Measurements from ENCODE around the gene RWDD4. TPM values are rescaled to one million over a fixed set of nuclear protein-coding genes. Genes with fewer than 3 reads are reported as not detected.

Gene RWDD4
- total and polyA plus RNA-seq, 2 of the 4 experiments (the other 2 are of a cell fraction): 8.5 to 8.8 TPM

DNA sequence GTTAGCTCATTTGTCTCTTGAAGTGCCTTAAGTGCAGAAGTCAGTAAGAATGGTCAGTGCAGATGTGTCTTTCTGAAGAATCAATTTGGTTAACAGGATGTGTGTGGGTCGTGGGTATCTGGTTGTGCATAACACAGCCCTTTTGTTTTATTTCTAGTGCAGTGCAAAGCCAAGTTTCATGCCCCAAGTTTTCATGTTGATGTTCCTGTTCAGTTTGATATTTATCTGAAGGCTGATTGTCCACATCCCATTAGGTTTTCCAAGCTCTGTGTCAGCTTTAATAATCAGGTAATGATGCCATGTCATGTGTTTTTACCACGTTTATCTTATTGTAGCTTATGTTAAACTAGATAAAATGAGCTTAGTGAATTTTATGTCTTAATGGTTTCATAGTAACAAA lies 27.5 kb upstream of the RWDD4 start:
- no peaks in the 10 kb centered on the region; a peak in 1 of 4 replicates for H3K79me1 ChIP-seq (ENCODE audit: low read depth in 1 of 2, low read length in 2 of 2)
- CTCF ChIA-PET: interaction anchor here (0.6 kb wide), 1 partner anchor 232 kb away, joined by 4 read pairs; no protein-coding TSS in a partner anchor
- no peak overlapping the region for H2AK9ac ChIP-seq (replicated peaks; ENCODE audit: low read depth, low read length, poor library complexity)
- DNase-seq (no peak), ATAC-seq (ENCODE audit: low read depth) (no peak)
- H3K9me1 ChIP-seq (ENCODE audit: insufficient read depth, low read length): no peaks in the 10 kb centered on the region
- peaks cover 34% of the 10 kb centered on the region for H3K36me3 ChIP-seq (ENCODE audit: control insufficient read depth, insufficient read depth, low read length)
- no peaks in the 10 kb centered on the region for H4K20me1 ChIP-seq (ENCODE audit: insufficient read depth, low read length)
- H3K23ac ChIP-seq (ENCODE audit: low read depth, low read length): no peak overlapping the region
- no peak overlapping the region for H2BK120ac ChIP-seq (ENCODE audit: low read depth, low read length)
- no peaks in the 10 kb centered on the region for H3K4me1 ChIP-seq (ENCODE audit: control insufficient read depth, insufficient read depth, low read length)
- H2AK5ac ChIP-seq (ENCODE audit: low read depth, low read length): no peak overlapping the region
- no peak overlapping the region for H3K14ac ChIP-seq (replicated peaks; ENCODE audit: low read depth, low read length)
- intact Hi-C loops (cut with micrococcal nuclease): no loop called here
- H3K27me3 ChIP-seq (ENCODE audit: control insufficient read depth, insufficient read depth, low read length): no peaks in the 10 kb centered on the region
- H2BK20ac ChIP-seq (ENCODE audit: low read depth, low read length): no peak overlapping the region
- H3K9ac ChIP-seq (ENCODE audit: low read depth, low read length): no peak overlapping the region
- H3K27ac ChIP-seq (ENCODE audit: insufficient read depth, low read length): no peak overlapping the region
- POLR2A ChIA-PET (ENCODE audit: unreplicated experiment): no interaction called here
- dilution Hi-C loops (cut with HindIII; ENCODE audit: low sequenced_read_pairs, unreplicated experiment): no loop called here
- TF ChIP-seq RFX5 (IDR thresholded peaks at IDR 0.05; ENCODE audit: low read depth, low read length) (no peak), RCOR1 (IDR thresholded peaks at IDR 0.05; ENCODE audit: insufficient replicate concordance, low read length) (no peak)
- TF ChIP-seq, protein P1, sequence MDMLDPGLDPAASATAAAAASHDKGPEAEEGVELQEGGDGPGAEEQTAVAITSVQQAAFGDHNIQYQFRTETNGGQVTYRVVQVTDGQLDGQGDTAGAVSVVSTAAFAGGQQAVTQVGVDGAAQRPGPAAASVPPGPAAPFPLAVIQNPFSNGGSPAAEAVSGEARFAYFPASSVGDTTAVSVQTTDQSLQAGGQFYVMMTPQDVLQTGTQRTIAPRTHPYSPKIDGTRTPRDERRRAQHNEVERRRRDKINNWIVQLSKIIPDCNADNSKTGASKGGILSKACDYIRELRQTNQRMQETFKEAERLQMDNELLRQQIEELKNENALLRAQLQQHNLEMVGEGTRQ (IDR thresholded peaks at IDR 0.05; ENCODE audit: low read depth, low read length): no peak
- no peak overlapping the region for H3K4me3 ChIP-seq (ENCODE audit: insufficient read depth, low read depth, low read length)
- WGBS, 2 experiments (ENCODE audit: extremely low coverage in 2 of 2, insufficient read length in 1 of 2): 100% methylated on average over 1 of the region's 2 CpGs; no CpG with 5 or more reads in 1 of the 2 experiments
- H3K4ac ChIP-seq (ENCODE audit: low read depth, low read length): no peak overlapping the region
- H2AFZ ChIP-seq (replicated peaks; ENCODE audit: low read length, poor library complexity): no peak overlapping the region
- H4K5ac ChIP-seq (ENCODE audit: low read depth, low read length): no peak overlapping the region
- no peaks in the 10 kb centered on the region for H3K9me3 ChIP-seq (ENCODE audit: control insufficient read depth, insufficient read depth, low read length)
- H3K18ac ChIP-seq (ENCODE audit: low read depth, low read length): no peak overlapping the region
- in situ Hi-C loops (cut with MboI; ENCODE audit: low sequenced_read_pairs): no loop called here
- no peak overlapping the region for H3K56ac ChIP-seq (ENCODE audit: extremely low read depth, insufficient read depth, low read length)
- no peak overlapping the region for H2BK15ac ChIP-seq (ENCODE audit: low read depth, low read length)
- H4K91ac ChIP-seq (ENCODE audit: insufficient read depth, low read depth, low read length): no peak overlapping the region
- no peak overlapping the region for H4K8ac ChIP-seq (ENCODE audit: low read depth in 2 of 2, low read length in 2 of 2)
- H2BK5ac ChIP-seq (ENCODE audit: low read depth, low read length, poor library complexity, severe bottlenecking): no peak overlapping the region
- BruUV-seq (replicated peaks): no TSS peak
- no peak overlapping the region for H3K4me2 ChIP-seq (ENCODE audit: low read depth, low read length)
